ENCODE results near the gene TSC22D3.

- TF ChIP-seq, protein P1, sequence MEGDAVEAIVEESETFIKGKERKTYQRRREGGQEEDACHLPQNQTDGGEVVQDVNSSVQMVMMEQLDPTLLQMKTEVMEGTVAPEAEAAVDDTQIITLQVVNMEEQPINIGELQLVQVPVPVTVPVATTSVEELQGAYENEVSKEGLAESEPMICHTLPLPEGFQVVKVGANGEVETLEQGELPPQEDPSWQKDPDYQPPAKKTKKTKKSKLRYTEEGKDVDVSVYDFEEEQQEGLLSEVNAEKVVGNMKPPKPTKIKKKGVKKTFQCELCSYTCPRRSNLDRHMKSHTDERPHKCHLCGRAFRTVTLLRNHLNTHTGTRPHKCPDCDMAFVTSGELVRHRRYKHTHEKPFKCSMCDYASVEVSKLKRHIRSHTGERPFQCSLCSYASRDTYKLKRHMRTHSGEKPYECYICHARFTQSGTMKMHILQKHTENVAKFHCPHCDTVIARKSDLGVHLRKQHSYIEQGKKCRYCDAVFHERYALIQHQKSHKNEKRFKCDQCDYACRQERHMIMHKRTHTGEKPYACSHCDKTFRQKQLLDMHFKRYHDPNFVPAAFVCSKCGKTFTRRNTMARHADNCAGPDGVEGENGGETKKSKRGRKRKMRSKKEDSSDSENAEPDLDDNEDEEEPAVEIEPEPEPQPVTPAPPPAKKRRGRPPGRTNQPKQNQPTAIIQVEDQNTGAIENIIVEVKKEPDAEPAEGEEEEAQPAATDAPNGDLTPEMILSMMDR (IDR thresholded peaks at IDR 0.05) = no peak
- no peak for TF ChIP-seq POLR2A (IDR thresholded peaks at IDR 0.05)
Measured at GRCh38 chrX:107775000-107775733, 420 bp downstream of the TSC22D3 start.
